ENCODE measurements around the gene RTF2.

Gene RTF2

GRCh38 chr20:56445540-56445939 lies 22.9 kb upstream of the RTF2 start:
- H3K27ac ChIP-seq = no peak overlapping the region
- H3K27me3 ChIP-seq (replicated peaks) = no peaks in the 10 kb centered on the region
- TF ChIP-seq CTCF (IDR thresholded peaks at IDR 0.05; ENCODE audit: low read depth, low read length, missing control alignments) = no peak
- in situ Hi-C loops (cut with HindIII; ENCODE audit: low pct_ligation_motif_present, low sequenced_read_pairs) = no loop called here
- no peak overlapping the region for H3K4me3 ChIP-seq (ENCODE audit: low read depth, low read length)
- H3K36me3 ChIP-seq (replicated peaks) = no peaks in the 10 kb centered on the region
- no peak for DNase-seq

GRCh38 chr20:56447227-56447626 lies 21.2 kb upstream of the RTF2 start:
- in situ Hi-C loops (cut with HindIII; ENCODE audit: low pct_ligation_motif_present, low sequenced_read_pairs) = no loop called here
- H3K27me3 ChIP-seq (replicated peaks) = no peaks in the 10 kb centered on the region
- H3K4me3 ChIP-seq (ENCODE audit: low read depth, low read length) = no peak overlapping the region

GRCh38 chr20:56449459-56449858 lies 19.0 kb upstream of the RTF2 start:
- in situ Hi-C loops (cut with HindIII; ENCODE audit: low pct_ligation_motif_present, low sequenced_read_pairs) = no loop called here
- no peaks in the 10 kb centered on the region for H3K36me3 ChIP-seq (replicated peaks)
- no peak for DNase-seq
- H3K27ac ChIP-seq = no peak overlapping the region
- TF ChIP-seq CTCF (IDR thresholded peaks at IDR 0.05; ENCODE audit: low read depth, low read length, missing control alignments) = no peak
- no peak overlapping the region for H3K4me3 ChIP-seq (ENCODE audit: low read depth, low read length)
- no peaks in the 10 kb centered on the region for H3K27me3 ChIP-seq (replicated peaks)

More at GRCh38 chr20:56447227-56447626, 21.2 kb upstream of the RTF2 start:
- no peak for DNase-seq
- Histone ChIP-seq H3K36me3 (replicated peaks) (no peaks in the 10 kb centered on the region), H3K27ac (no peak overlapping the region)
- TF ChIP-seq CTCF (IDR thresholded peaks at IDR 0.05; ENCODE audit: low read depth, low read length, missing control alignments) = no peak

GRCh38 chr20:56451056-56451765 lies 17.2 kb upstream of the RTF2 start:
- H3K27ac ChIP-seq = no peak overlapping the region
- no peaks in the 10 kb centered on the region for H3K36me3 ChIP-seq (replicated peaks)
- H3K27me3 ChIP-seq (replicated peaks) = no peaks in the 10 kb centered on the region
- TF ChIP-seq CTCF (IDR thresholded peaks at IDR 0.05; ENCODE audit: low read depth, low read length, missing control alignments) = no peak
- in situ Hi-C loops (cut with HindIII; ENCODE audit: low pct_ligation_motif_present, low sequenced_read_pairs) = no loop called here
- H3K4me3 ChIP-seq (ENCODE audit: low read depth, low read length) = no peak overlapping the region
- DNase-seq = no peak

- Histone ChIP-seq H3K4me3 (ENCODE audit: low read depth, low read length) (no peak overlapping the region), H3K27me3 (replicated peaks) (no peaks in the 10 kb centered on the region), H3K36me3 (replicated peaks) (no peaks in the 10 kb centered on the region), H3K27ac (no peak overlapping the region)
- no peak for TF ChIP-seq CTCF (IDR thresholded peaks at IDR 0.05; ENCODE audit: low read depth, low read length, missing control alignments)
- DNase-seq = no peak
- in situ Hi-C loops (cut with HindIII; ENCODE audit: low pct_ligation_motif_present, low sequenced_read_pairs) = no loop called here
These were observed 15.1 kb upstream of the RTF2 start for GRCh38 chr20:56453352-56453751.

- Histone ChIP-seq H3K4me3 (ENCODE audit: low read depth, low read length) (no peak overlapping the region), H3K27me3 (replicated peaks) (no peaks in the 10 kb centered on the region), H3K27ac (no peak overlapping the region), H3K36me3 (replicated peaks) (no peaks in the 10 kb centered on the region)
- DNase-seq = no peak
- TF ChIP-seq CTCF (IDR thresholded peaks at IDR 0.05; ENCODE audit: low read depth, low read length, missing control alignments) = no peak
- in situ Hi-C loops (cut with HindIII; ENCODE audit: low pct_ligation_motif_present, low sequenced_read_pairs) = no loop called here
These were observed 13.7 kb upstream of the RTF2 start for GRCh38 chr20:56454754-56455153.

Measured in brain microvascular endothelial cell (primary cell).